GM23248 (cell line): ENCODE data around the gene RNF20.

ENCODE experiments used
- EZH2 ChIP-seq: fragments of 200-600 bp; sonication (generic); IDR thresholded peaks from 2 replicates; pipeline ENCODE4 v1.6.1; 2018; ENCODE audit warnings: antibody characterized with exemption, mild to moderate bottlenecking; ENCODE audit not compliant: insufficient read depth, poor library complexity, severe bottlenecking
- EZH2phosphoT487 ChIP-seq: fragments of 200-600 bp; sonication (generic); IDR thresholded peaks from 2 replicates; pipeline ENCODE4 v1.6.1; 2018; ENCODE audit warnings: antibody characterized with exemption, moderate library complexity, mild to moderate bottlenecking, low read depth; ENCODE audit not compliant: insufficient read depth

- TF ChIP-seq EZH2 (no peak), EZH2phosphoT487 (no peak)
Observed at GRCh38 chr9:101484046-101484445, 49.6 kb upstream of the RNF20 start.
